PC-3 (cell line): ENCODE data around the gene NRL. TPM values are rescaled to one million over a fixed set of nuclear protein-coding genes. Genes with fewer than 3 reads are reported as not detected.

ENCODE experiments used
- ATAC-seq: fragments of 200-7000 bp; cut with Tn5 transposase; 2 replicates; pipeline ENCODE4 v1.9.1; 2020; ENCODE audit warnings: mild to moderate bottlenecking, moderate library complexity
- BruUV-seq: library from RNA; stranded (reverse); fragments of 400-500 nt; replicated peaks from 2 replicates; lab custom pipeline; 2021; lab: Mats Ljungman, UMichigan
- CTCF ChIA-PET: fragments of 300-600 bp; sonication (Branson Sonifier 250); formaldehyde crosslinking; loops from one replicate; lab custom pipeline; 2022; ENCODE audit warnings: antibody characterized with exemption; lab: Charles Lee
- POLR2A ChIA-PET: fragments of 300-600 bp; sonication (Branson Sonifier 250); formaldehyde crosslinking; loops from one replicate; lab custom pipeline; 2022; ENCODE audit warnings: antibody characterized with exemption; ENCODE audit not compliant: unreplicated experiment; lab: Charles Lee
- DNase-seq: peaks from one replicate; pipeline ENCODE4 v3.0.0-alpha.2; 2015
- H2AFZ ChIP-seq: fragments of 300-600 bp; sonication (generic); 2 replicates; pipeline ENCODE4 v1.6.0; 2016; ENCODE audit warnings: antibody characterized with exemption, low read length
- H3F3A ChIP-seq: fragments of 300-600 bp; sonication (generic); one replicate; pipeline ENCODE4 v1.6.0; 2017; ENCODE audit warnings: antibody characterized with exemption, low read length, control low read depth, mild to moderate bottlenecking; ENCODE audit not compliant: unreplicated experiment
- H3K27ac ChIP-seq: fragments of 300-600 bp; sonication (generic); 2 replicates; pipeline ENCODE4 v1.5.1; 2016; ENCODE audit warnings: mild to moderate bottlenecking, low read length
- H3K27me3 ChIP-seq: fragments of 300-600 bp; sonication (generic); 2 replicates; pipeline ENCODE4 v1.6.1; 2016; ENCODE audit warnings: low read length, mixed read lengths
- H3K36me3 ChIP-seq: fragments of 300-600 bp; sonication (generic); 2 replicates; pipeline ENCODE4 v1.6.1; 2016; ENCODE audit warnings: low read depth, mixed run types, low read length, mixed read lengths
- H3K4me1 ChIP-seq: fragments of 300-600 bp; sonication (generic); 2 replicates; pipeline ENCODE4 v1.5.1; 2016; ENCODE audit warnings: low read length; ENCODE audit not compliant: insufficient read depth
- H3K4me2 ChIP-seq: fragments of 300-600 bp; sonication (generic); 2 replicates; pipeline ENCODE4 v1.6.0; 2016; ENCODE audit warnings: low read length
- H3K4me3 ChIP-seq: fragments of 300-600 bp; sonication (generic); 2 replicates; pipeline ENCODE4 v1.5.1; 2016; ENCODE audit warnings: mild to moderate bottlenecking, low read length, mixed read lengths
- H3K79me2 ChIP-seq: fragments of 300-600 bp; sonication (generic); 2 replicates; pipeline ENCODE4 v1.6.1; 2017; ENCODE audit warnings: low read length, mixed read lengths
- H3K9ac ChIP-seq: fragments of 300-600 bp; sonication (generic); 2 replicates; pipeline ENCODE4 v1.6.0; 2016; ENCODE audit warnings: mild to moderate bottlenecking, low read length
- H3K9me2 ChIP-seq: fragments of 300-600 bp; sonication (generic); replicated peaks from 2 replicates; pipeline ENCODE4 v1.6.1; 2016; ENCODE audit warnings: mixed run types, low read length, mixed read lengths
- H3K9me3 ChIP-seq: fragments of 300-600 bp; sonication (generic); 2 replicates; pipeline ENCODE4 v1.6.1; 2016; ENCODE audit warnings: low read length, mixed read lengths
- H4K20me1 ChIP-seq: fragments of 300-600 bp; sonication (generic); 2 replicates; pipeline ENCODE4 v1.6.1; 2016; ENCODE audit warnings: low read length, mixed read lengths
- EZH2 ChIP-seq: fragments of 300-600 bp; sonication (generic); IDR thresholded peaks from one replicate; pipeline ENCODE4 v1.6.1; 2017; ENCODE audit warnings: antibody characterized with exemption, mild to moderate bottlenecking, low read length; ENCODE audit not compliant: unreplicated experiment
- EZH2phosphoT487 ChIP-seq: fragments of 300-600 bp; sonication (generic); IDR thresholded peaks from 2 replicates; pipeline ENCODE4 v1.6.1; 2018; ENCODE audit warnings: mild to moderate bottlenecking, antibody characterized with exemption, low read length, borderline replicate concordance
- intact Hi-C: fragments of 100-400 bp; cut with micrococcal nuclease; formaldehyde crosslinking; loops from 2 replicates; pipeline ENCODE4 v1.9.0; 2023
- total RNA-seq: library from RNA; depleted of rRNA; stranded (reverse); fragments of >200 nt; gene quantifications from 2 replicates; pipeline ENCODE4 v1.2.3, GENCODE V29; 2014
- TF ChIP-seq, protein P1 (sequence below): fragments of 300-600 bp; sonication (generic); conservative IDR thresholded peaks from 2 replicates; pipeline ENCODE4 v1.5.1; 2017; ENCODE audit warnings: antibody characterized with exemption, low read depth, mild to moderate bottlenecking, low read length

NRL gene
- total RNA-seq, 1 experiment from 2014 or later, result 1.5 TPM

- H3K4me3 ChIP-seq, result peak within 1 kb of the TSS; percentile 83
- peak within 1 kb of the TSS; percentile 23 for H3K27ac ChIP-seq
- no peaks in the 10 kb centered on the region for H3K27me3 ChIP-seq
- H3K79me2 ChIP-seq, result peaks cover 8% of the 10 kb centered on the region; the same call in 1 of the 2 replicates
- H2AFZ ChIP-seq, result peak within 1 kb of the TSS; percentile 97
- no peaks in the 10 kb centered on the region for H3F3A ChIP-seq
- CTCF ChIA-PET, result interaction anchor here (0.6 to 1.2 kb wide), 6 partner anchors 15 to 984 kb away, joined by 3 to 15 read pairs (median 7); partner anchors contain the start of gene IRF9
- TF ChIP-seq, protein P1, sequence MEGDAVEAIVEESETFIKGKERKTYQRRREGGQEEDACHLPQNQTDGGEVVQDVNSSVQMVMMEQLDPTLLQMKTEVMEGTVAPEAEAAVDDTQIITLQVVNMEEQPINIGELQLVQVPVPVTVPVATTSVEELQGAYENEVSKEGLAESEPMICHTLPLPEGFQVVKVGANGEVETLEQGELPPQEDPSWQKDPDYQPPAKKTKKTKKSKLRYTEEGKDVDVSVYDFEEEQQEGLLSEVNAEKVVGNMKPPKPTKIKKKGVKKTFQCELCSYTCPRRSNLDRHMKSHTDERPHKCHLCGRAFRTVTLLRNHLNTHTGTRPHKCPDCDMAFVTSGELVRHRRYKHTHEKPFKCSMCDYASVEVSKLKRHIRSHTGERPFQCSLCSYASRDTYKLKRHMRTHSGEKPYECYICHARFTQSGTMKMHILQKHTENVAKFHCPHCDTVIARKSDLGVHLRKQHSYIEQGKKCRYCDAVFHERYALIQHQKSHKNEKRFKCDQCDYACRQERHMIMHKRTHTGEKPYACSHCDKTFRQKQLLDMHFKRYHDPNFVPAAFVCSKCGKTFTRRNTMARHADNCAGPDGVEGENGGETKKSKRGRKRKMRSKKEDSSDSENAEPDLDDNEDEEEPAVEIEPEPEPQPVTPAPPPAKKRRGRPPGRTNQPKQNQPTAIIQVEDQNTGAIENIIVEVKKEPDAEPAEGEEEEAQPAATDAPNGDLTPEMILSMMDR, result no peak
- TF ChIP-seq EZH2 (no peak), EZH2phosphoT487 (no peak)
- H3K4me1 ChIP-seq, result peaks cover 9% of the 10 kb centered on the region
- H4K20me1 ChIP-seq, result no peaks in the 10 kb centered on the region
- H3K36me3 ChIP-seq, result no peaks in the 10 kb centered on the region
- POLR2A ChIA-PET, result interaction anchor here (0.6 to 1.1 kb wide), 11 partner anchors 17 to 999 kb away, joined by 3 to 26 read pairs (median 5); partner anchors contain the start of genes ACIN1, C14orf119, DCAF11 and EMC9
- TSS peak; percentile 49 for BruUV-seq
- H3K9me2 ChIP-seq, result no peaks in the 10 kb centered on the region
- H3K4me2 ChIP-seq, result peak within 1 kb of the TSS; percentile 93
- H3K9ac ChIP-seq, result peak within 1 kb of the TSS; percentile 79
- ATAC-seq (peak; percentile 88), DNase-seq (peak; percentile 84)
- intact Hi-C loops, result loop anchor here (1.0 to 2.0 kb wide), 2 partner anchors 14 to 47 kb away; partner anchors contain the start of gene EMC9
- no peaks in the 10 kb centered on the region for H3K9me3 ChIP-seq
These were observed 20.6 kb downstream of the NRL start, which contains the start of gene PCK2 for GRCh38 chr14:24093901-24094840. TSS of gene PCK2 (plus strand) at chr14:24094311. CDS start at chr14:24094406, 95 bp downstream.

- POLR2A ChIA-PET, result interaction anchor here (0.6 to 1.1 kb wide), 5 partner anchors 35 to 525 kb away, joined by 4 to 26 read pairs (median 5); partner anchors contain the start of genes EMC9, IRF9 and RNF31
- Histone ChIP-seq H3F3A (no peaks in the 10 kb centered on the region), H2AFZ (peak overlapping the region; percentile 97), H3K27me3 (no peaks in the 10 kb centered on the region), H3K9ac (peak overlapping the region; percentile 79; the same call in 1 of the 2 replicates), H3K9me3 (no peaks in the 10 kb centered on the region), H3K9me2 (no peaks in the 10 kb centered on the region), H3K36me3 (no peaks in the 10 kb centered on the region), H3K4me3 (peak overlapping the region; percentile 83; the same call in 1 of the 2 replicates), H3K4me2 (peak overlapping the region; percentile 93), H3K79me2 (peaks cover 8% of the 10 kb centered on the region; the same call in 1 of the 2 replicates), H3K27ac (no peak overlapping the region), H3K4me1 (peaks cover 9% of the 10 kb centered on the region), H4K20me1 (no peaks in the 10 kb centered on the region)
- DNase-seq (no peak), ATAC-seq (no peak)
- TF ChIP-seq, protein P1, result no peak
- no peak for TF ChIP-seq EZH2phosphoT487
- no peak for TF ChIP-seq EZH2
- CTCF ChIA-PET, result interaction anchor here (0.6 to 1.2 kb wide), 7 partner anchors 15 to 250 kb away, joined by 3 to 15 read pairs (median 5); partner anchors contain the start of gene IRF9
- intact Hi-C loops, result no loop called here
- TSS peak; percentile 88 for BruUV-seq
These were observed 21.4 kb downstream of the NRL start for GRCh38 chr14:24093207-24093900.
